HTERT RPE-1 (cell line): ENCODE measurements around the gene CRYL1.

Source experiments
- in situ Hi-C: fragments of 300-500 bp; cut with MboI; formaldehyde crosslinking; loops from 4 replicates; pipeline ENCODE4 v1.14.3; 2020; ENCODE audit warnings: low sequenced_read_pairs

Gene CRYL1

GRCh38 chr13:20402881-20403280 is 122.8 kb downstream of the CRYL1 start:
- in situ Hi-C loops: no loop called here

GRCh38 chr13:20401931-20402856 is 123.5 kb downstream of the CRYL1 start:
- in situ Hi-C loops: no loop called here

DNA sequence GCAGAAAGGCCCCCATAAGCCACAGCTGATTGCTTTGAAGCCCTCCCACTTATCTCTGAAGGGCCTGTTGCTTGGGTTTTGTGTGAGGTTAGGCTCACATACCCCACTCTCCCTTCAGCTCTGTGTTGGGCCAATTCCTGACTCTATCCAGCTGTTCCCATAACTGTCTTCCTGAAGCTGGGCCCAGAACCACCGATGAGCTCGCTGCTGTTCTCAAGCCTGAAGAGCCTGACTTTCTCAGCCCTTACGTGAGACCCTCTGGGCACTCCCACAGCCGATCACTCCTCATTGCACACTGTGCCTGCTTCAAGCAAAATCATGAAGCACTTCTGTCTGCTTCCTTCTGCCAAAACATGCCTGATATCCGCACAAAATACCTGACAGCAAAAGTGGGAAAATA is 124.1 kb downstream of the CRYL1 start:
- in situ Hi-C loops: no loop called here

- in situ Hi-C loops: no loop called here
These were observed 124.9 kb downstream of the CRYL1 start for GRCh38 chr13:20400774-20401173.

DNA sequence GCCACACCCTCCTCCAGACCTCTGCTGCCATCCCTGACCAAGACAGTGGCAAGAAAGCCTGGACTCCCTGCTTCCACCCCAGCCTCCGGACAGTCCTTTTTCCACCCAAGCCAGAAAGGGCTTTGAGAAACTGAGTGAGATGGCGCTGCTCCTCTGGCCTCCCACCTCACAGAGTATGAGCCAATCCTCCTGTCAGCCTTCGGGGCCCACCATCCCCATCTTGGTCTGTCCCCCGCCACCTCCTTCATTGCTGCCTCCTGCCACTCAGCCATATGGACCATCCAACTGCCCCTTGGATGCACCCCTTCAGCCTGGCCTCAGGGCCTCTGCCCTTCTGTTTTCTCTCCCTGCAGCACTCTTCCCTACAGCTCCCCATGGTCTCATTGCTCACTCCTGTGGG is 125.7 kb downstream of the CRYL1 start:
- in situ Hi-C loops: no loop called here

GRCh38 chr13:20399515-20399914 is 126.1 kb downstream of the CRYL1 start:
- in situ Hi-C loops: no loop called here

DNA sequence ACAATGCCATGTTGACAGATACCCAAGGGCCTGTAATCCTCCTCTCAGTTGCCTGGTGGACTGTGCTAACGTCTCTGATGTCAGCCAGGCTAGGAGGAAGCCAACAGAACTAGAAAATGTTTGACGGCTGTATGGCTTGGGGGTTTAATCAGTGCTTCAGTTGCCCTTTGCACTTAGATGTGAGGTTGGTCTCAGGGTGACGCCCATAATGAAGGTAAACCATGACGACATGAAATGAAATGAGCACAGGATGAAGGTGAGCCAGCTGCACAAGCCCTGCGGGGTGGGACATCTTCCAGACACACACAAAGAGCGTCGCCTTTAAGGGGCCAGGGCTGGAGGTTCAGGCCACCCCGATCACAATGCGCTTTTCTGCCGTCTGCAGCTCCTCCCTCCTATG is 127.2 kb downstream of the CRYL1 start:
- in situ Hi-C loops: no loop called here

DNA sequence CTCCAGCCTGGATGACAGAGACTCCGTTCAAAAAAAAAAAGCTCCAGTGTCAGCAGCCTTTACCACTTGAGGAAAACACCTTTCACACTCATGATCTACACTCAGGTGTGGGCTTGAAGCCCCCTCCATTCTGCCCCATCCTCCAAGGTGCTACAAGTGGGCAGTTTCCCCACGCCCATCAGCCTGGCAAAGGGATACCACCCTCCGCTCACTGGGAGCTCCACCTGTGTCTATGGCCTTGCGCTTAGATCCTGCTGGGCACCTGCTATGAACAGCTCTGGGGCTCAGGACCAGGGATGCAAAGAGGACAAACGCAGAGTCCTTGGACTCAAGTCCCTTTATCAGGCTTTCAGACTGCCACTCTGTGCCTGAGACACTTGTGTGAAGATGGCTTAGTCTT is 127.8 kb downstream of the CRYL1 start:
- in situ Hi-C loops: no loop called here

- in situ Hi-C loops: no loop called here
These were observed 130.4 kb downstream of the CRYL1 start for GRCh38 chr13:20395061-20395916.

- in situ Hi-C loops: no loop called here
These were observed 131.2 kb downstream of the CRYL1 start for GRCh38 chr13:20394506-20394905.

DNA sequence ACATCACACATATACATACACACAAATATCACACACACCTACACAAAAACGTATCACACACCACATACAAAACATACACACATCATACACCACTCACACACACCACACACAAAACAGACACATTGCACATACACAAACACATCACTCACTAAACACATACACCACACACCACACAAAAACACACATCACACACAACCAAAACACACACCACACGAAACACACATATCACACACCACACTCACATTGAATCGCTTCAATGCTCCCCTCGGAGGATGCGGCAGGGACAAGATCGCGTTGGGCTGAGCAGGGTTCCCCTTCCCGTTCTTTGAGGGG is 131.5 kb downstream of the CRYL1 start:
- in situ Hi-C loops: no loop called here

GRCh38 chr13:20393273-20394168 is 132.1 kb downstream of the CRYL1 start:
- in situ Hi-C loops: no loop called here

- in situ Hi-C loops: no loop called here
These were observed 133.1 kb downstream of the CRYL1 start for GRCh38 chr13:20392530-20392929.

- in situ Hi-C loops: no loop called here
These were observed 133.8 kb downstream of the CRYL1 start for GRCh38 chr13:20391597-20392452.

- in situ Hi-C loops: no loop called here
These were observed 135.0 kb downstream of the CRYL1 start for GRCh38 chr13:20390526-20391175.

DNA sequence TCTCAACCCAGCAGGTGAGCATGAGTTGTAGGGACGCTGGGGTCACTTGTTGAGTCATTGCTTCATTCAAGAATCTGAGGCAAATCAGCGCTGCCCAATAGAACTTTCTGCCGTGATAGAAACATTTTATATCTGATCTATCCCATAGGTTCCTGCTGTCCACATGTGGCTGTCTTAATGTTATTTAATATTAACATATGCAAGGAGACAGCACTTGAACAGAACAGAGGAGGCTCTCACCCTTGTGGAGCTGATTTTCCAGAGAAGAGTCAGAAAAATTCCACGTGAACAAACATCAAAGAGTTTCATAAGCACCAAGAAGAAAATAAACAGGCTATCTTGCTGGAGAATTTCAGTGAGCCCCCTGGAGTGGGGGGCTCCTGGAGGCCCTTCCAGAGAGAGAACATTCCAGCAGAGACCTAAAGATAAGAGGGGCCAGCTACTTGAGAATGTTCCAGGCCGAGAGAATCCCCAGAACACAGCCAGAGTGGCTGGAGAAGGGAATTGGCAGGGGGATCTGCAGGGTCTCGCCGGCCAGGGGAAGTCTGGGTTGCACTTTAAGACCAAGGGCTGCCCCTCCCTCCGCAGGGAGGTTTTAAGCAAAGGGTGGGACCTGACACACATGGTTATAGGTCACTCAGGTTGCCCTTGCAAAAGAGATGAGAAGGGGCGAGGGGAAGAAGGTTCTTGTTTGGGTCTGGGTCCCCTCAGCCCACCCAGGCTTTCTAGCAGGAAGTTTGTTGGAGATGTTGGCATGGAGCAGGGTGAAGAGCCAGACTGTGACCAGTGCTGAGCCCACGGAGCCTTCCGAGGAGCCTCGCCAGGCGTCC is 135.7 kb downstream of the CRYL1 start:
- in situ Hi-C loops: no loop called here

DNA sequence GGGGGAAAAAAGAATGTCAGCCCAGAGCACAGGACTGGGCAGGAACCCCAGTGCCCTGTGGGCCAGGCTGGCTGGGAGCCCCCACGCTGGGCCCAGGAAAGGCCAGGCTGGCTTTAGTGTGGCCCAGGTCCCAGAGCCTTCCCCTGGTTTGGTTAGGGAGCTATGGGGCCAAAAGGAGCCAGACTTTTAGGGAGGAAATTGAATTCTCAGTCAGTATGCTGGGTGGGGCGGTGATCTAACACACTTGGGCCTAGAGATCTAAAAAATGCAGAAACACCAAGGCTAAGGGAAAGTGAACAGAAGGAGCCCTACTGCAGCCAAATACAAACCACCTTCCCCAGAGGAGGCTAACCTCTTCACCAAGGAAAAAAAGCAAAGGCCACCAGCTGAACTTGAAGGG is 137.5 kb downstream of the CRYL1 start:
- in situ Hi-C loops: no loop called here

- in situ Hi-C loops: no loop called here
These were observed 138.2 kb downstream of the CRYL1 start for GRCh38 chr13:20387441-20387971.
